Mammary epithelial cell (primary cell): Measurements from ENCODE around the gene ZNF429.

Experiments used
- CTCF ChIP-seq, 2 donors: IDR thresholded peaks in 1 of 2; conservative IDR thresholded peaks in 1 of 2; 2 replicates each; pipeline ENCODE4 v1.5.1; 2011 to 2012; ENCODE audit warnings: inconsistent platforms in 2 of 2, low read length in 2 of 2, mild to moderate bottlenecking in 2 of 2, control low read depth in 1 of 2, low read depth in 1 of 2; ENCODE audit not compliant: insufficient read depth in 1 of 2; ENCODE audit errors: extremely low read depth in 1 of 2
- EZH2 ChIP-seq: IDR thresholded peaks from 2 replicates; pipeline ENCODE4 v1.6.1; 2012; ENCODE audit warnings: low read length, inconsistent platforms, borderline replicate concordance

GRCh38 chr19:21603431-21604231 lies 98.2 kb downstream of the ZNF429 start:
- TF ChIP-seq CTCF (conservative IDR thresholded peaks at IDR 0.05 in 1 of 2, IDR thresholded peaks at IDR 0.05 in 1 of 2; ENCODE audit: extremely low read depth in 1 of 2, insufficient read depth in 1 of 2, low read depth in 1 of 2, low read length in 2 of 2), result no peak
- no peak for TF ChIP-seq EZH2
